GM19023 (cell line): Measurements from ENCODE around the gene CDKN1C.

ENCODE experiments used
- ATAC-seq: cut with Tn5 transposase; IDR thresholded peaks from one replicate; pipeline ENCODE4 v1.9.1; 2021; ENCODE audit warnings: mild to moderate bottlenecking, moderate library complexity; ENCODE audit not compliant: unreplicated experiment

Gene CDKN1C

GRCh38 chr11:2885678-2886081 lies at the start of gene CDKN1C:
Gene CDKN1C, minus strand, starts transcription at chr11:2885775. Its CDS starts 319 bp downstream, at chr11:2885456.
- peak; percentile 73 for ATAC-seq

GRCh38 chr11:2934611-2935239 lies 49.1 kb upstream of the CDKN1C start:
- ATAC-seq, result no peak

GRCh38 chr11:2934021-2934550 lies 48.5 kb upstream of the CDKN1C start:
- ATAC-seq, result no peak

- ATAC-seq, result no peak
Observed at GRCh38 chr11:2933375-2934020, 47.9 kb upstream of the CDKN1C start.

- ATAC-seq, result no peak
Observed at GRCh38 chr11:2932850-2933251, 47.3 kb upstream of the CDKN1C start.

GRCh38 chr11:2931771-2932738 lies 46.5 kb upstream of the CDKN1C start:
- ATAC-seq, result no peak

GRCh38 chr11:2931420-2931746 lies 45.8 kb upstream of the CDKN1C start:
- ATAC-seq, result no peak

- peak; percentile 42 for ATAC-seq
Observed at GRCh38 chr11:2930704-2931419, 45.3 kb upstream of the CDKN1C start.

- ATAC-seq, result peak; percentile 29
Observed at GRCh38 chr11:2929950-2930703, 44.6 kb upstream of the CDKN1C start.

- no peak for ATAC-seq
Observed at GRCh38 chr11:2929531-2929949, 44.0 kb upstream of the CDKN1C start.

- no peak for ATAC-seq
Observed at GRCh38 chr11:2928605-2929530, 43.3 kb upstream of the CDKN1C start, which contains the start of gene PHLDA2. Gene PHLDA2, minus strand, starts transcription at chr11:2929420. Its CDS starts 56 bp downstream, at chr11:2929364.

- no peak for ATAC-seq
Observed at GRCh38 chr11:2927851-2928604, 42.5 kb upstream of the CDKN1C start.

GRCh38 chr11:2927121-2927800 lies 41.7 kb upstream of the CDKN1C start:
- ATAC-seq, result no peak

GRCh38 chr11:2926611-2927051 lies 41.1 kb upstream of the CDKN1C start:
- no peak for ATAC-seq

- no peak for ATAC-seq
Observed at GRCh38 chr11:2924821-2925675, 39.5 kb upstream of the CDKN1C start.

- ATAC-seq, result no peak
Observed at GRCh38 chr11:2924381-2924780, 38.8 kb upstream of the CDKN1C start.
